Activated CD8-positive, alpha-beta memory T cell treated with anti-CD3 and anti-CD28 coated beads, Interleukin-2, amount 10 ng/mL, durations not matched to agents 7 days and 5 days (primary cell): ENCODE measurements around the gene CHCHD6. TPM values are rescaled to one million over a fixed set of nuclear protein-coding genes. Genes with fewer than 3 reads are reported as not detected.
A peak's percentile ranks its signal among the peaks of the same experiment; 100 is the strongest.

Experiments used
- ATAC-seq: fragments of 150-1000 bp; cut with Tn5 transposase; one replicate; pipeline ENCODE4 v1.10.0; 2021; ENCODE audit warnings: moderate library complexity
- CTCF ChIA-PET: fragments of 350-600 bp; sonication (Branson Sonifier 250); formaldehyde crosslinking; loops from one replicate; lab custom pipeline; 2021; ENCODE audit warnings: antibody characterized with exemption; lab: Charles Lee
- DNase-seq: peaks from one replicate; pipeline ENCODE4 v3.0.0-alpha.2; 2020
- H3K27ac Mint-ChIP-seq: one replicate; pipeline ENCODE4 v1.8.0; 2021; ENCODE audit warnings: mild to moderate bottlenecking, mixed read lengths
- H3K27me3 Mint-ChIP-seq: one replicate; pipeline ENCODE4 v1.8.0; 2021; ENCODE audit warnings: mixed read lengths
- H3K36me3 Mint-ChIP-seq: one replicate; pipeline ENCODE4 v1.8.0; 2021; ENCODE audit warnings: mild to moderate bottlenecking, mixed read lengths
- H3K4me1 Mint-ChIP-seq: one replicate; pipeline ENCODE4 v1.8.0; 2021; ENCODE audit warnings: mixed read lengths
- H3K4me3 Mint-ChIP-seq: one replicate; pipeline ENCODE4 v1.8.0; 2021; ENCODE audit warnings: mild to moderate bottlenecking, moderate library complexity, mixed read lengths
- H3K9me3 Mint-ChIP-seq: one replicate; pipeline ENCODE4 v1.8.0; 2022; ENCODE audit warnings: low read depth, mixed read lengths
- total RNA-seq, 2 experiments: library from RNA; stranded (reverse); gene quantifications; one replicate each; pipeline ENCODE4 v1.2.3, GENCODE V29; 2021

The CHCHD6 gene
- total RNA-seq, 2 experiments from 2014 or later = 7.7 to 9.0 TPM

GRCh38 chr3:126891141-126891540 lies 187.1 kb downstream of the CHCHD6 start:
- no peak overlapping the region for H3K4me3 Mint-ChIP-seq
- CTCF ChIA-PET = no interaction called here
- no peak overlapping the region for H3K27ac Mint-ChIP-seq

GRCh38 chr3:126891791-126892190 lies 187.8 kb downstream of the CHCHD6 start:
- ATAC-seq = no peak
- Mint-ChIP-seq H3K27ac (no peak overlapping the region), H3K9me3 (no peaks in the 10 kb centered on the region), H3K4me3 (no peak overlapping the region), H3K4me1 (peaks cover 4% of the 10 kb centered on the region), H3K36me3 (no peaks in the 10 kb centered on the region), H3K27me3 (no peaks in the 10 kb centered on the region)
- CTCF ChIA-PET = no interaction called here
- no peak for DNase-seq

More at GRCh38 chr3:126891141-126891540, 187.1 kb downstream of the CHCHD6 start:
- H3K27me3 Mint-ChIP-seq = no peaks in the 10 kb centered on the region
- H3K36me3 Mint-ChIP-seq = no peaks in the 10 kb centered on the region
- peaks cover 4% of the 10 kb centered on the region for H3K4me1 Mint-ChIP-seq
- DNase-seq (no peak), ATAC-seq (no peak)
- no peaks in the 10 kb centered on the region for H3K9me3 Mint-ChIP-seq

DNA sequence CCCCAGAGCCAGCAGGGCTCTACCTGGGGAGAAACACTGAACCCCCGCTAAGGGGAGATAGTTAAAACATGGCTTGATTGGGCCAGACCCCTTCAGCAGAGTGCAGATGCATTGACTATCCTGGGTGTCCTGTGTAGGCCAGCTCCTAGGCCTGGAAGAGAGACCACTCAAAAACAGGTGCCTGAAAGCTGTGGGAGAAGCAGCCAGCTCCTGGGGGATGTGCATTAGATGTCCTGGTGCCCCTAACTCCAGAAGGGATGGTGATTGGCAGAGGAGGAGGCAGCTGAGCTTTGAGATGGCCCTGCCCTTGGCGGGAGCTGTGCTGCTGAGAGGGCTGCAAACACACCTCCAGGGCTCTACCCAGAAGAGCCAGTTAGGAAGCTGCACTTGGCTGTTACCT lies 189.6 kb downstream of the CHCHD6 start:
- Mint-ChIP-seq H3K27me3 (no peaks in the 10 kb centered on the region), H3K27ac (no peak overlapping the region), H3K4me1 (no peaks in the 10 kb centered on the region), H3K9me3 (no peaks in the 10 kb centered on the region), H3K36me3 (no peaks in the 10 kb centered on the region), H3K4me3 (no peak overlapping the region)
- DNase-seq (no peak), ATAC-seq (no peak)
- CTCF ChIA-PET = no interaction called here

GRCh38 chr3:126894475-126894874 lies 190.4 kb downstream of the CHCHD6 start:
- DNase-seq (no peak), ATAC-seq (no peak)
- Mint-ChIP-seq H3K4me3 (no peak overlapping the region), H3K27me3 (no peaks in the 10 kb centered on the region), H3K9me3 (no peaks in the 10 kb centered on the region), H3K36me3 (no peaks in the 10 kb centered on the region), H3K27ac (no peak overlapping the region), H3K4me1 (no peaks in the 10 kb centered on the region)
- CTCF ChIA-PET = no interaction called here

- H3K9me3 Mint-ChIP-seq = no peaks in the 10 kb centered on the region
- H3K4me1 Mint-ChIP-seq = no peaks in the 10 kb centered on the region
- H3K27ac Mint-ChIP-seq = no peak overlapping the region
- ATAC-seq (no peak), DNase-seq (no peak)
- no peaks in the 10 kb centered on the region for H3K36me3 Mint-ChIP-seq
- no peak overlapping the region for H3K4me3 Mint-ChIP-seq
- H3K27me3 Mint-ChIP-seq = no peaks in the 10 kb centered on the region
- CTCF ChIA-PET = interaction anchor here (1.1 kb wide), 1 partner anchor 20 kb away, joined by 3 read pairs; no protein-coding TSS in a partner anchor
Observed at GRCh38 chr3:126895178-126896066, 191.4 kb downstream of the CHCHD6 start.

DNA sequence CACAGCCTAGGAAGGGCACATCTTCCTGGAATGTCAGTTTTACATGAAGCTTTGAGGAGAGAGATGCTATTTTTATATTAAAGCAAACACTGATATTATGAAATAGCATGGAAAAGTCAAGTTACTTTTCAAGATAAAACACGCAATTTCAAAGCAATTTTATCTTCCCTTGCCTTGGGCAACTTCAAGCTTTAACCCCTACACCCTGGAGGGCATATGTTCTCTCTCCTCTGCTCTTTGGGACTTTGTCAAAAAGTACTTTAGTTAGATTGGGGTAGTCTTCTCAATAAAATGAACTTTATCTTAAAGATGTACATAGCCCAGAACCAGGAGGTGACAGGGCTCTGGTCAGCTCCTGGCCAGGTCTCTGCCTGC lies 192.0 kb downstream of the CHCHD6 start:
- H3K4me1 Mint-ChIP-seq = no peaks in the 10 kb centered on the region
- DNase-seq = no peak
- no peaks in the 10 kb centered on the region for H3K27me3 Mint-ChIP-seq
- H3K4me3 Mint-ChIP-seq = no peak overlapping the region
- CTCF ChIA-PET = interaction anchor here (1.1 kb wide), 1 partner anchor 19 kb away, joined by 3 read pairs; no protein-coding TSS in a partner anchor
- no peak for ATAC-seq
- no peak overlapping the region for H3K27ac Mint-ChIP-seq
- no peaks in the 10 kb centered on the region for H3K9me3 Mint-ChIP-seq
- H3K36me3 Mint-ChIP-seq = no peaks in the 10 kb centered on the region

GRCh38 chr3:126896968-126897367 lies 192.9 kb downstream of the CHCHD6 start:
- ATAC-seq (no peak), DNase-seq (no peak)
- no peaks in the 10 kb centered on the region for H3K4me1 Mint-ChIP-seq
- no peaks in the 10 kb centered on the region for H3K36me3 Mint-ChIP-seq
- H3K27ac Mint-ChIP-seq = no peak overlapping the region
- no peak overlapping the region for H3K4me3 Mint-ChIP-seq
- H3K27me3 Mint-ChIP-seq = no peaks in the 10 kb centered on the region
- H3K9me3 Mint-ChIP-seq = no peaks in the 10 kb centered on the region
- CTCF ChIA-PET = interaction anchor here (1.1 kb wide), 1 partner anchor 145 kb away, joined by 3 read pairs; no protein-coding TSS in a partner anchor

DNA sequence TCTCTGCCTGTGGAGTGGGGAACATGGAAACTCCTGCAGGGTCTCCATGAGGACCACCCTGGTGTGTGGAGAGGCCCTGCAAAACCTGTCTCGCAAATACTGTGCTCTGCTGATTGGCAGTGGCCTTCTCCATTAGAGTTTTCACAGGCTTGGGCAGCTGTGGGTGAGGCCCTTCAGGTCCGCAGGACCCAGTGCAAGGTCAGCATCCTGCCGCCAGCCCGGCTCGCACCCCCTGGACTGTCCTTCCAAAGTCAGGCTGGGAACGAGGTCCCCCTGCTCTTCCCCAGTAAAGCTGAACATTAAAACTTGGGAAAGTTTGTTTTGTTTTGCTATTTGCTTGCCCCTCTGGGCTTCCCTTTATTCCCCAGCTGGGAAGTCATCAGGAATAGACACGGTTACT lies 193.9 kb downstream of the CHCHD6 start:
- Mint-ChIP-seq H3K36me3 (no peaks in the 10 kb centered on the region), H3K4me3 (no peak overlapping the region), H3K27ac (no peak overlapping the region), H3K27me3 (no peaks in the 10 kb centered on the region), H3K4me1 (no peaks in the 10 kb centered on the region), H3K9me3 (no peaks in the 10 kb centered on the region)
- ATAC-seq = no peak
- DNase-seq = no peak
- CTCF ChIA-PET = no interaction called here

GRCh38 chr3:126900859-126901540 lies 197.0 kb downstream of the CHCHD6 start:
- CTCF ChIA-PET = no interaction called here
- H3K27me3 Mint-ChIP-seq = no peaks in the 10 kb centered on the region

DNA sequence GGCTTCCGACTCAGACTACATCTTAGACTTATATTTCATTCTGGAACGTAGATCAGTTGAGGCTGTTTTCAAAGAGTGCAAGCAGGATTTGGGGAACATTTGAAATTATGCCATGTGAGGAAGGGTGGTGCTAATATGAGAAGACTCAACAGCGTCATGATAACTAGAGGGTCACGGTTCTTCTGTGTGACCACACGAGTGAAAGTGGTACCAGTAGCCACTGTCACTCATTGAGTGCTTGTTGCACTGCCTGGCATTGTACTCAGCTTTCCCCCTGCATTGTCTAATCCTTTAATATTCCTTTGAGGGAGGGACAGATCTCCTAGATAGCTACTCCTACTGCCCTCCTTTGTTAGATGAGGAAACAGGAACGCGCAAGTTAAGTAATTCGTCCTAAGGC lies 197.6 kb downstream of the CHCHD6 start:
- no peak for DNase-seq
- Mint-ChIP-seq H3K9me3 (no peaks in the 10 kb centered on the region), H3K4me3 (no peak overlapping the region), H3K27me3 (no peaks in the 10 kb centered on the region), H3K27ac (no peak overlapping the region), H3K36me3 (no peaks in the 10 kb centered on the region), H3K4me1 (no peaks in the 10 kb centered on the region)
- CTCF ChIA-PET = no interaction called here
- no peak for ATAC-seq

More at GRCh38 chr3:126900859-126901540, 197.0 kb downstream of the CHCHD6 start:
- ATAC-seq (no peak), DNase-seq (no peak)
- Mint-ChIP-seq H3K27ac (no peak overlapping the region), H3K4me3 (no peak overlapping the region), H3K9me3 (no peaks in the 10 kb centered on the region), H3K4me1 (no peaks in the 10 kb centered on the region), H3K36me3 (no peaks in the 10 kb centered on the region)

GRCh38 chr3:126903521-126903920 lies 199.5 kb downstream of the CHCHD6 start:
- H3K4me1 Mint-ChIP-seq = peaks cover 7% of the 10 kb centered on the region
- ATAC-seq = no peak
- no peak for DNase-seq
- no peak overlapping the region for H3K4me3 Mint-ChIP-seq
- CTCF ChIA-PET = no interaction called here
- no peaks in the 10 kb centered on the region for H3K27me3 Mint-ChIP-seq
- no peak overlapping the region for H3K27ac Mint-ChIP-seq
- no peaks in the 10 kb centered on the region for H3K36me3 Mint-ChIP-seq
- no peaks in the 10 kb centered on the region for H3K9me3 Mint-ChIP-seq

- H3K9me3 Mint-ChIP-seq = no peaks in the 10 kb centered on the region
- H3K4me3 Mint-ChIP-seq = no peak overlapping the region
Observed at GRCh38 chr3:126907557-126907956, 203.5 kb downstream of the CHCHD6 start.

DNA sequence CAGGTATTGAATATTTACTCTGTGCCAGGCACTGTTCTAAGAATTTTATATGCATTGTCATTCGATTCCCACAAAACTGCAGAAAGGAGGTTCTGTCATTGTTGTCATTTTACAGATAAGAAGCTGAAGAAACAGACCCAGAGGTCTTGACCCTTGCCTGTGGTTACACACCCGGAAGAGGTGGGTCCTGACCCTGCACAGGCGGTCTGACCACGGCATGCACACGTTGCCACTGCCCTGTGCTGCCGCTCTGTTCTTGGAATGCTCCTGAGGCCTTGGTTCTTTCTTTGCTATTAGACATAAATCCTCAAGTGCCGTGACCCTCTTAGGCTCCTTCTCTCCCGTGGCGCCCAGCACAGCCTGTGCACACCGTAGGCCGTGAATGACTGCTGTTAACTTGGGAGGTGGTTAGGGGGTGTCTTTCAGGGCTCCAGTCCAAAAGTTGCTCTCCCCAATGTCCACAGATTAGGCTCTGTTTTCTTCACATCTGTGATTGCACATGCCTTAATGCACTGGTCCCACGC lies 204.8 kb downstream of the CHCHD6 start:
- H3K9me3 Mint-ChIP-seq = no peaks in the 10 kb centered on the region
- CTCF ChIA-PET = no interaction called here
- H3K4me3 Mint-ChIP-seq = no peak overlapping the region
- H3K27ac Mint-ChIP-seq = no peak overlapping the region
- H3K36me3 Mint-ChIP-seq = peaks cover 10% of the 10 kb centered on the region
- H3K4me1 Mint-ChIP-seq = peaks cover 56% of the 10 kb centered on the region
- DNase-seq (peak; percentile 57), ATAC-seq (no peak)
- H3K27me3 Mint-ChIP-seq = peaks cover 3% of the 10 kb centered on the region

More at GRCh38 chr3:126907557-126907956, 203.5 kb downstream of the CHCHD6 start:
- H3K27me3 Mint-ChIP-seq = peaks cover 3% of the 10 kb centered on the region
- H3K27ac Mint-ChIP-seq = no peak overlapping the region
- DNase-seq (no peak), ATAC-seq (no peak)
- peaks cover 10% of the 10 kb centered on the region for H3K36me3 Mint-ChIP-seq
- CTCF ChIA-PET = no interaction called here
- peaks cover 46% of the 10 kb centered on the region for H3K4me1 Mint-ChIP-seq
